ENCODE measurements around the gene ZNF799.

The ZNF799 gene

DNA sequence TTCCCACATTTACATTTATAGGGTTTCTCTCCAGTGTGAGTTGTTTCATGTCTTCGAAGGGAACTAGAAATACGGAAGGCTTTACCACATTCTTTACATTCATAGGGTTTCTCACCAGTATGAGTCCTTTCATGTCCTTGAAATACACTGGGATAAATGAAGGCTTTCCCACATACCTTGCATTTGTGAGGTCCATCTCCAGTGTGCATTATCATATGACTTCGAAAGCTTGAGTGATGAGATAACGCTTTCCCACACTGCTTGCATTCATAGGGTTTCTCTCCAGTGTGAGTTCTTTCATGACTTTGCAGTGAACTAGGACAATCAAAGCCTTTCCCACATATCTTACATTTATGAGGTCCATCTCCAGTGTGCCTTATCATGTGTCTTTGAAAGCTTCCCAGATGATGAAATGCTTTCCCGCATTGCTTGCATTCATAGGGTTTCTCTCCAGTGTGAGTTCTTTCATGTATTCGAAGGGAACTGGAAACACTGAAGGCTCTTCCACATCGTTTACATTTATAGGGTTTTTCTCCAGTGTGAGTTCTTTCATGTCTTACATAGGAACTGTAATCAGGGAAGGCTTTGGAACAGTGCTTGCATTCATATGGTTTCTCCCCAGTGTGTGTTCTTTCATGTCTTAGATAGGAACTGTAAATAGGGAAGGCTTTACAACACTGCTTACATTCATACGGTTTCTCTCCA is 50.7 kb downstream of the ZNF799 start:
- in situ Hi-C loops (cut with MboI; ENCODE audit: low pct_unique_long_range_greater_than_20kb, low sequenced_read_pairs, unreplicated experiment), result no loop called here
- no peak for DNase-seq (ENCODE audit: low spot score)
- no peak for TF ChIP-seq CTCF (IDR thresholded peaks at IDR 0.05; ENCODE audit: extremely low read depth, insufficient read depth, missing control alignments)

GRCh38 chr19:12346896-12347295 is 54.2 kb downstream of the ZNF799 start:
- TF ChIP-seq CTCF (IDR thresholded peaks at IDR 0.05; ENCODE audit: extremely low read depth, insufficient read depth, missing control alignments), result peak; percentile 26
- in situ Hi-C loops (cut with MboI; ENCODE audit: low pct_unique_long_range_greater_than_20kb, low sequenced_read_pairs, unreplicated experiment), result no loop called here

DNA sequence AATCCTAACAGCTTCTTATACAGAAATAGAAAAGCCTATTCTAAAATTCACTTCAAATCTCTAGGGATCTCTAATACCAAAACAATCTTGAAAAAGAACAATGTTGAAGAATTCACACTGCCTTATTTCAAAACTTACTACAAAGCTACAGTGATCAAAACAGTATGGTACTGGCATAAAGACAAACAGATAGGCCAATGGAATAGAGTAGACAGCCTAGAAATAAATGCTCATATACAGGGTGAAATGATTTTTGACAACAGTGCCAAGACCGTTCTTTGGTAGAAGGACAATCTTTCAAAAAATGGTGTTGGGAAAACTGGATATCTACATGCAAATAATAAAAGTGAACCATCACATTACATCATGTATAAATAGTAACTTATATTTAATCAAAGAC is 55.9 kb downstream of the ZNF799 start:
- DNase-seq (ENCODE audit: low spot score), result no peak
- no peak for TF ChIP-seq CTCF (IDR thresholded peaks at IDR 0.05; ENCODE audit: extremely low read depth, insufficient read depth, missing control alignments)
- in situ Hi-C loops (cut with MboI; ENCODE audit: low pct_unique_long_range_greater_than_20kb, low sequenced_read_pairs, unreplicated experiment), result no loop called here

More at GRCh38 chr19:12346896-12347295, 54.2 kb downstream of the ZNF799 start:
- no peak for DNase-seq (ENCODE audit: low spot score)
